IPS-11a (cell line): ENCODE data around the gene CFDP1.
"Not testable (repeated sequence)": the region's sequence is repeated elsewhere in the genome, so short reads cannot be mapped to it uniquely, and the experiment has no call there.

ENCODE experiments used
- H3K4me3 ChIP-seq: one replicate; pipeline ENCODE4 v1.5.1; 2013; ENCODE audit warnings: low read depth, low read length, control low read depth

Gene CFDP1

GRCh38 chr16:75459691-75460090, 26.4 kb upstream of the CFDP1 start:
- no peak overlapping the region for H3K4me3 ChIP-seq

- H3K4me3 ChIP-seq, result no peak overlapping the region
Measured at GRCh38 chr16:75458439-75458838, 25.1 kb upstream of the CFDP1 start.

GRCh38 chr16:75458029-75458428, 24.7 kb upstream of the CFDP1 start:
- H3K4me3 ChIP-seq, result no peak overlapping the region

GRCh38 chr16:75457485-75458021, 24.2 kb upstream of the CFDP1 start:
- no peak overlapping the region for H3K4me3 ChIP-seq

- no peak overlapping the region for H3K4me3 ChIP-seq
Measured at GRCh38 chr16:75456971-75457370, 23.7 kb upstream of the CFDP1 start.

- not testable (repeated sequence) for H3K4me3 ChIP-seq
Measured at GRCh38 chr16:75456486-75456885, 23.2 kb upstream of the CFDP1 start.

- H3K4me3 ChIP-seq, result no peak overlapping the region
Measured at GRCh38 chr16:75455677-75456076, 22.4 kb upstream of the CFDP1 start.

- no peak overlapping the region for H3K4me3 ChIP-seq
Measured at GRCh38 chr16:75452464-75453190, 19.3 kb upstream of the CFDP1 start.

DNA sequence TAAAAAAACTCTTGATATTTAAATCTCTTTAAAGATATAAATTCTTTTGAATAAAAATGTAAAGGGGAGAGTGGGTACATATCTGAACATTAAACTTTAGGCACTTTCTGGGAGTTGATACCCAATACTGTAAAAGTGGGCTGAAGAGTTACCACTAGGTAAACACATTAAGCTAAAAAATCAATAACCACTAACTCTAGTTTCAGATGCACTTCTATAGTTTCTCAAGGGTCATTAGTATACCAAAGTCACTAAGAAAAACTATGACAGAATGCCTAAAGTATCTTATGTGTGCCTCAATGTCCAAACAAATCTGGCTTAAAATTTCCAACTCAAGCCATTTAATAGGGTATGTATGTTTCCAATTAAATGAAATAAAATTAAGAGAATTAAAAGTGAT, 13.1 kb upstream of the CFDP1 start:
- H3K4me3 ChIP-seq, result no peak overlapping the region

DNA sequence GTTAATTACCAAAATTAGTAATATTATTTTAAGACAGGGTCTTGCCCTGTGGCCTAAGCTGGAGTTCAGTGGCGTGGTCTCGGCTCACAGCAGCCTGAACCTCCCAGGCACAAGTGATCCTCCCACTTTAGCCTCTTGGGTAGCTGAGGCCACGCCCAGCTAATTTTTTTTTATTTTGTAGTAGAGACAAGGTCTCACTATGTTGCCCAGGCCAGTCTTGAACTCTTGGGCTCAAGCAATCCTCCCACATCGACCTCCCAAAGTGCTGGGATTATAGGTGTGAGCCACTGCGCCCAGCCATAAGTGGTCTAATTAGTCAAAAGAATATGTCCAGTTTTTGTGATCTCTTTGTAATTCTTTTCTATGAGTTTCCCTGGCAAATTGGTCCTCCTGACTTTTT, 12.0 kb upstream of the CFDP1 start:
- H3K4me3 ChIP-seq, result no peak overlapping the region

DNA sequence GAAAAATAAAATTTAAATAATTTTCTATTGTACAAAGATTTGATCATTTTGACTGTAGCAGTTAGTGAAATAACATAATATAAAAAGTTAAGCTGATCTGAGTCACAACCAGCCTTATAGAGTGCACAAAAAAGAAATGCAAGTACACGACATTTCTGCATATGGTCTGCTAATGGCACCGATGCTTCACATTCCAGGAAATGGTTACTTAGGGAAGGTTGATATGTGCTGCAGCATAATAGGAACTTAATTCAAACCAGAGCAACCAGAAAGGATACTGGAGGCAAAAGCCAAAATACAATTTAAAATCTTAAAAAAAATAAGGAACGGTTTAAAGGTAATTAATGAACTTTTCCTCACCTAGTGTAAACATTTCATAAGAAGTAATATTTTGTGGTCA, 10.0 kb upstream of the CFDP1 start:
- H3K4me3 ChIP-seq, result no peak overlapping the region

GRCh38 chr16:75433732-75434413, 570 bp upstream of the CFDP1 start:
- H3K4me3 ChIP-seq, result peak overlapping the region; percentile 98

DNA sequence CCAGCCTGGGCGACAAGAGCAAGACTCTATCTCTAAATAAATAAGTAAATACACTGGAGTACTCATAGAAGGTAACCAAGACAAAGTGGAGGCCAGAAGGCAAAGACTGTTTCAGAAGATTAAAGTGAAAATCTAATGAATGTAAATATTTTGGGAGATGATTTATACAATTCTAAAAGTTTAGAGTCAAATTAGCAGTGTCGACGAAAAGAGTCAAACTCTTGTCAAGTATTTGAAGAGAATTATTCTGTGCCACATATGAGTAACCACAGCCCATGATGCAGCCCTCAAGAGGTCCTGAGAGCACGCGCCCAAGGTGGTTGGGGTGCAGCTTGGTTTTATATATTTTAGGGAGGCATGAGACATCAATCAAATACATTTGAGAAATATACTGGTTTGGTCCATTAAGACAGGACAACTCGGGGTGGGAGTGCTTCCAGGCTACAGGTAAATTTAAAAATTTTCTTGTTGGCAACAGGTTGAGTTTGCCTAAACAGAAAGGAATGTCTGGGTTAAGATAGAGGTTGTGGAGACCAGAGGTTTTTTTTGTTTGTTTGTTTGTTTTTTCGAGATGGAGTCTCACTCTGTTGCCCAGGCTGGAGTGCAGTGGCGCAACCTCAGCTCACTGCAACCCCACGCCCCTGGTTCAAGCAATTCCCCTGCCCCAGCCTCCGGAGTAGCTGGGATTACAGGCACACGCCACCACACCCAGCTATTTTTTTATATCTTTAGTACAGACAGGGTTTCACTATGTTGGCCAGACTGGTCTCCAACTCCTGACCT, 3.5 kb downstream of the CFDP1 start:
- H3K4me3 ChIP-seq, result no peak overlapping the region

DNA sequence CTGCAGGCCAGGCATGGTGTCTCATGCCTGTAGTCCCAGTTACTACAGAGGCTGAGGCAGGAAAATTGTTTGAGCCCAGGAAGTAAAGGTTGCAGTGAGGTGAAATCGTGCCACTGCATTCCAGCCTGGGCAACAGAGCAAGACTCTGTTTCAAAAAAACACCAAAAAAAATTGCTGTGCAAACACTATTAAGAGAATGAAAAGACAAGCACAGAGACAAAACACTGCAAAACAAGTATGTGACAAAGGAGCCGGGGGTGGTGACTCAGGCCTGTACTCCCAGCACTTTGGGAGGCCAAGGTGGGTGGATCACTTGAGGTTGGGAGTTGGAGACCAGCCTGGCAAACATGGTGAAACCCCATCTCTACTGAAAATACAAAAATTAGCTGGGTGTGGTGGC, 6.8 kb downstream of the CFDP1 start:
- not testable (repeated sequence) for H3K4me3 ChIP-seq

DNA sequence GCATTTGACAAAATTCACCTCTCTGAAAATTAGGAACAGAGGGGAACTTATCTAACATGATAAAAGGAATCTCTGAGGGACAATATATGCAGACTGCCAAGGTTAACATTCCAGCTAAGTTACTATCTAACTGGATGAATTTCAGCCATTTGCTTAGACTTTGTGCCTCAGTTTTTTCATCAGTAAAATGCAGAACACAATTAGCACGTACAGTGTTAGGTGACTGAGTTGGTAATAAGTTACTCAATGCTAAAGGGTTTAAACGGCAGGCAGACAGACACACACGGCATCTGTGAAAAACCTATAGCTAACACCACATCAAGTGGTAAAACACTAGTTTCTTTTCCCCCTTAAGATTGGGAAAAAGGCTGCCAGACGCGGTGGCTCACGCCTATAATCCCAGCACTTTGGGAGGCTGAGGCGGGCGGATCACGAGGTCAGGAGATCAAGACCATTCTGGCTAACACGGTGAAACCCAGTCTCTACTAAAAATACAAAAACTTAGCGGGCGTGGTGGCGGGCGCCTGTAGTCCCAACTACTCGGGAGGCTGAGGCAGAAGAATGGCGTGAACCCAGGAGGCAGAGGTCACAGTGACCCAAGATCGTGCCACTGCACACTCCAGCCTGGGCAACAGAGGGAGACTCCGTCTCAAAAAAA, 9.1 kb downstream of the CFDP1 start:
- not testable (repeated sequence) for H3K4me3 ChIP-seq

DNA sequence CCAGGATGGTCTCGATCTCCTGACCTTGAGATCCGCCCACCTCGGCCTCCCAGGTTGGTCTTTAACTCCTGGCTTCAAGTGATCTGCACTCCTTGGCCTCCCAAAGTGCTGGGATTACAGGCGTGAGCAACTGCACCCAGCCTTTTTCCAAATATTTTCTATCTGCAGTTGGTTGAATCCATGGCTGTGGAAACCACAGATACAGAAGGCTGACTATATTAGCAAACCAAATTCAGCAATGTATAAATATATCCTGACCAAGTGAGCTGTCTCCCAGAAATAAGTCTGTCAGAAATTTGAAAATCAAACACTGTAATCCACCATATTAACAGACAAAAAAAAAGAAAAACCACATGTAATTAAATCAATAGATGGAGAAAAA, 9.6 kb downstream of the CFDP1 start:
- no peak overlapping the region for H3K4me3 ChIP-seq

- H3K4me3 ChIP-seq, result no peak overlapping the region
Measured at GRCh38 chr16:75421820-75422126, 11.5 kb downstream of the CFDP1 start.

DNA sequence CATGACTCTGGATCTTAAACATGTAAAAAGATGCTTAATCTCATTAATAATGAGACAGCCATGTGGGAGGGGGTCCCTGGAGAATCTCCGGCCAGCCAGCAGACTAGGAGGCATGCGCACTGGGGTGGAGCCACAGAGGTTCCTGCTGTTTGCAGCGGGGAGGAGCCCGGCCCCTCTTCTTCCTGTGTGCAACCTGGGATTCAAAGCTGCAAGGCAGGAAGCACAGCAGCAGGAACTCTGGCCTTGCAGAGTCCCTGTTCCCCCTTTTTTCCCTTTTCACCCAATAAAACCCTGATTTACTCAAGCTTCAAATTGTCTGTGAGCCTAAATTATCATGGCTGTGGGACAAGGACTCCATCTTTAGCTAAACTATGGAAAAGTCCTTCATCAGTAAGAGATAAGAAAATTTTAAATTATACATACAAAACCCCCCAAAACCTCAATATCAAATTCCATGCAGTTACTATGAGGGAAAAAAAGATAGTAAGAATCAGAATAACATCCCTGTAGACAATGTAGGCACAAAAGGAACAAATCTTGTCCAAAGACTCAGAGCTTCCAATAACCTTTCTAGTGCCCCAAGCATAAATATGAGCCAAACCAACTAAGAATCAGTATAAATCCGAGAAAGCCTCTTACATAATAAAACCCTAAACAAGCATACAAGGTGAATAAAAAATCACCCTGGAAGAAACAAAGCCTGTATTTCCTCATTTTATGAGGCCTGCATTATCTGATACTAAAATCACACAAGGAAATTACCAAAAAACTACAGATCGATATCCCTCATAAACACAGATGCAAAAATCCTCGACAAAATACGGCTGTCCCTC, 12.1 kb downstream of the CFDP1 start:
- no peak overlapping the region for H3K4me3 ChIP-seq

GRCh38 chr16:75416904-75417565, 16.3 kb downstream of the CFDP1 start:
- no peak overlapping the region for H3K4me3 ChIP-seq
